Measurements from ENCODE around the gene D2HGDH. TPM values are rescaled to one million over a fixed set of nuclear protein-coding genes. Genes with fewer than 3 reads are reported as not detected.

Gene D2HGDH
- total RNA-seq: 14.5 to 26.3 TPM (median 16.6 TPM) in 3 replicates
- long read RNA-seq, transcript D2HGDH-201 (10 exons, 2,617 nt): major isoform, 10 of 34 reads
- long read RNA-seq, partial matches to known transcripts: 7 of 34 reads
- long read RNA-seq, other reads (novel, unspliced or antisense): 16 of 34 reads

- H3K9me3 Mint-ChIP-seq (ENCODE audit: low read depth): no peaks in the 10 kb centered on the region
- TF ChIP-seq, protein P1, sequence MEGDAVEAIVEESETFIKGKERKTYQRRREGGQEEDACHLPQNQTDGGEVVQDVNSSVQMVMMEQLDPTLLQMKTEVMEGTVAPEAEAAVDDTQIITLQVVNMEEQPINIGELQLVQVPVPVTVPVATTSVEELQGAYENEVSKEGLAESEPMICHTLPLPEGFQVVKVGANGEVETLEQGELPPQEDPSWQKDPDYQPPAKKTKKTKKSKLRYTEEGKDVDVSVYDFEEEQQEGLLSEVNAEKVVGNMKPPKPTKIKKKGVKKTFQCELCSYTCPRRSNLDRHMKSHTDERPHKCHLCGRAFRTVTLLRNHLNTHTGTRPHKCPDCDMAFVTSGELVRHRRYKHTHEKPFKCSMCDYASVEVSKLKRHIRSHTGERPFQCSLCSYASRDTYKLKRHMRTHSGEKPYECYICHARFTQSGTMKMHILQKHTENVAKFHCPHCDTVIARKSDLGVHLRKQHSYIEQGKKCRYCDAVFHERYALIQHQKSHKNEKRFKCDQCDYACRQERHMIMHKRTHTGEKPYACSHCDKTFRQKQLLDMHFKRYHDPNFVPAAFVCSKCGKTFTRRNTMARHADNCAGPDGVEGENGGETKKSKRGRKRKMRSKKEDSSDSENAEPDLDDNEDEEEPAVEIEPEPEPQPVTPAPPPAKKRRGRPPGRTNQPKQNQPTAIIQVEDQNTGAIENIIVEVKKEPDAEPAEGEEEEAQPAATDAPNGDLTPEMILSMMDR (IDR thresholded peaks at IDR 0.05): peak; percentile 24
- H3K27ac Mint-ChIP-seq (ENCODE audit: unreplicated experiment): peak within 1 kb of the TSS; percentile 63
- peak within 1 kb of the TSS; percentile 73 for H3K4me3 Mint-ChIP-seq (ENCODE audit: unreplicated experiment)
- no peaks in the 10 kb centered on the region for H3K27me3 Mint-ChIP-seq (ENCODE audit: low read depth)
- peaks cover 9% of the 10 kb centered on the region for H3K4me1 Mint-ChIP-seq (ENCODE audit: low read depth)
- DNase-seq (ENCODE audit: low spot score): no peak
- no peaks in the 10 kb centered on the region for H3K36me3 Mint-ChIP-seq (ENCODE audit: low read depth)
Observed at GRCh38 chr2:241734467-241735208, at the start of gene D2HGDH. Gene D2HGDH (plus strand): TSS chr2:241734630. CDS start chr2:241735225, 595 bp downstream.

DNA sequence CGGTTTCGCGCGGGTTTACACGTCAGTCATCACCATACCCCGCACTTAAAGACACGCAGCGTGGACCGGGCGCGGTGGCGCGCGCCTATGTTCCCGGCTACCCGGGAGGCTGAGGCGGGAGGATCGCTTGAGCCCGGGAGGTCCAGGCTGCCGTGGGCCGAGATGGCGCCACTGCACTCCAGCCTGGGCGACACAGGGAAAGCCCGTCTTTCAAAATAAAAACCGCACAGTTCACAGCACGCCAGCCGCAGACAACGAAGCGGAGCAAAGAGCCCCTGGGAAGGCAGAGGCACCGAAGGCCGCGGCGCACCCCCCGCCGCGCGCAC lies 48.1 kb upstream of the D2HGDH start:
- H3K4me1 Mint-ChIP-seq (ENCODE audit: low read depth): peaks cover 27% of the 10 kb centered on the region
- H3K36me3 Mint-ChIP-seq (ENCODE audit: low read depth): peaks cover 1% of the 10 kb centered on the region
- TF ChIP-seq, protein P1 (IDR thresholded peaks at IDR 0.05): no peak
- H3K9me3 Mint-ChIP-seq (ENCODE audit: low read depth): no peaks in the 10 kb centered on the region
- H3K27me3 Mint-ChIP-seq (ENCODE audit: low read depth): no peaks in the 10 kb centered on the region
- H3K4me3 Mint-ChIP-seq (ENCODE audit: unreplicated experiment): peak overlapping the region; percentile 92
- no peak for DNase-seq (ENCODE audit: low spot score)
- peak overlapping the region; percentile 72 for H3K27ac Mint-ChIP-seq (ENCODE audit: unreplicated experiment)

- H3K4me1 Mint-ChIP-seq (ENCODE audit: low read depth): peaks cover 22% of the 10 kb centered on the region
- no peaks in the 10 kb centered on the region for H3K27me3 Mint-ChIP-seq (ENCODE audit: low read depth)
- H3K27ac Mint-ChIP-seq (ENCODE audit: unreplicated experiment): peak within 1 kb of the TSS; percentile 95
Observed at GRCh38 chr2:241686650-241687425, 47.6 kb upstream of the D2HGDH start, which contains the start of gene DTYMK. Gene DTYMK (minus strand): TSS chr2:241686815. CDS start chr2:241686783, 32 bp downstream.

GRCh38 chr2:241689306-241689705 lies 45.1 kb upstream of the D2HGDH start:
- Mint-ChIP-seq H3K27ac (ENCODE audit: unreplicated experiment) (no peak overlapping the region), H3K9me3 (ENCODE audit: low read depth) (no peaks in the 10 kb centered on the region), H3K4me1 (ENCODE audit: low read depth) (peaks cover 28% of the 10 kb centered on the region), H3K4me3 (ENCODE audit: unreplicated experiment) (no peak overlapping the region), H3K27me3 (ENCODE audit: low read depth) (no peaks in the 10 kb centered on the region), H3K36me3 (ENCODE audit: low read depth) (peaks cover 3% of the 10 kb centered on the region)
- TF ChIP-seq, protein P1 (IDR thresholded peaks at IDR 0.05): no peak
- DNase-seq (ENCODE audit: low spot score): no peak

More at GRCh38 chr2:241686650-241687425, 47.6 kb upstream of the D2HGDH start, which contains the start of gene DTYMK:
- peak; percentile 98 for DNase-seq (ENCODE audit: low spot score)
- TF ChIP-seq, protein P1 (IDR thresholded peaks at IDR 0.05): no peak
- H3K9me3 Mint-ChIP-seq (ENCODE audit: low read depth): no peaks in the 10 kb centered on the region
- peaks cover 1% of the 10 kb centered on the region for H3K36me3 Mint-ChIP-seq (ENCODE audit: low read depth)
- H3K4me3 Mint-ChIP-seq (ENCODE audit: unreplicated experiment): peak within 1 kb of the TSS; percentile 92

DNA sequence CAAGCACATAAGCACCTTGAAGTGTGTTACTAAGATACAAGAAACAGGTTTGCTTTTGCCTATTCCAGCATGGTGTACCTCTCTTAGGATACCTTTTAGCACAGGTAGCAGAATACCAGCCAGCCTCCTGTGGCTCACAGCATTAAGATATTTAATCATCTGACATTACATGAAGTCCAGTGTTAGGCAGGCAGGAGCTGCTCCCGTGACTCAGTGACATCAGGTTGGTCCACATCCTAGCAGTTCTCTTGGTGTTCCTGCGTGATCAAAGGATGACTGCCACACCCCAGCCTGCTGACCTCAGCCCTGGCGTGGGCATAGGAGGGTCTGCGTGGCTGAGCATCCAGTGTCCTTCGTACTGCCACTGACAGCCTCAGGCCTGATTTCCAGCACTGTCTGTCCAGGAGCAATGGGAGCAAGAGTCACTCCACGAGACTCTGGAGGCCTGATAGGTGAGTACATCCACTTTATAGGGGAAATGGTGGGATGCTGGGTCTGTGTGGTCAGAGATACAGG lies 44.2 kb upstream of the D2HGDH start:
- TF ChIP-seq, protein P1 (IDR thresholded peaks at IDR 0.05): no peak
- DNase-seq (ENCODE audit: low spot score): no peak
- H3K27ac Mint-ChIP-seq (ENCODE audit: unreplicated experiment): no peak overlapping the region
- H3K36me3 Mint-ChIP-seq (ENCODE audit: low read depth): peaks cover 3% of the 10 kb centered on the region
- peaks cover 28% of the 10 kb centered on the region for H3K4me1 Mint-ChIP-seq (ENCODE audit: low read depth)
- no peak overlapping the region for H3K4me3 Mint-ChIP-seq (ENCODE audit: unreplicated experiment)
- no peaks in the 10 kb centered on the region for H3K9me3 Mint-ChIP-seq (ENCODE audit: low read depth)
- no peaks in the 10 kb centered on the region for H3K27me3 Mint-ChIP-seq (ENCODE audit: low read depth)
